Activated CD8-positive, alpha-beta memory T cell treated with anti-CD3 and anti-CD28 coated beads for 1 hour (primary cell): ENCODE data around the gene BCAR3.

Experiments
- DNase-seq, 2 donors: peaks; one replicate each; pipeline ENCODE4 v3.0.0-alpha.2; 2020; ENCODE audit warnings: low read depth in 1 of 2; ENCODE audit errors: extremely low read depth in 1 of 2

Gene BCAR3

GRCh38 chr1:93640656-93641440 is 40.8 kb downstream of the BCAR3 start:
- DNase-seq = no peak

- DNase-seq = no peak
Observed at GRCh38 chr1:93638981-93639380, 42.7 kb downstream of the BCAR3 start.

GRCh38 chr1:93638307-93638847 is 43.3 kb downstream of the BCAR3 start:
- DNase-seq = no peak

GRCh38 chr1:93636712-93637111 is 44.9 kb downstream of the BCAR3 start:
- DNase-seq = no peak

DNA sequence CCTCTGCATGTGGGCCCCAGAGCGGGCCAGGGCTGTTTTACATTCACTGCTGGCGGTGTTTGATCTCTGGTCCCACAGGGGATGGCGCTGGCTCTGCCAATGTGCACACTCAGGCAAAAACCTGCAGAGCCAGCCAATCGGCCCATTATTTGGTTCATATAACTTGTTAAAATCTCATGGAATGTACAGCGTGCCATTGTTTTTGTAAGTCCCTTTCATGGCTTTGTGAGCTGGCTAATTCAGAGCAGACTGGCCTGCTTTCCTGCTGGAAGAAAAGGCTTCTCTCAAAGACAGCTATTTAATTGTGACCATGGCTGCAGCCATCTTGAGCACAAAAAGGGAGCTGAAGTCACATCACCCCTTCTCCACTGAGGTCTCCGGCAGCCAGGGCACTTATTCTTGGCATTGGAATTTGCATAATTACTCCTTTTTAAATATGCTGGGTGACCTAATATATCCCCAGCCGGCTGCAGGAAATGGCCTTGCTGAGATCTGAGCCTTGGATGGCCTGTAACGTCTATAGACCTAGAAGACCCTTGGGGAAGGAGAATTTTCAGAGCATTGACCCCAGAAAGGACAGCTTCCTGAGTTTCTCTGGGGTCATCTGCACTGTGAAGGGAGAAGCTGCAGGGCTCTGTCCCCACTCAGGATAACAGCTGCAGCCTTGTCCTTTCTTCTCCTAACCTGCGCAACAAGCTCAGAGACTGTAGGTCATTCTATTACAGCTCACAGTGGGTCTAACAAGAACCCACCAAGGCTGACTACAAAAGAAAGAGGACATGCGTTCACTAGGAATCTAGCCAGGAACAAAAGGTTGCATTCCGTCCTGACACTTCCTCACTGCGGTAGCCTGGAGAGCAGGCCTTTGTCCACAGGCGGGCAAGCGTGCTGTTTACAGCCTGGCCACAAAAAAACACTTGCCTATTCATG is 45.8 kb downstream of the BCAR3 start:
- no peak for DNase-seq

GRCh38 chr1:93633313-93633712 is 48.3 kb downstream of the BCAR3 start:
- DNase-seq = no peak

DNA sequence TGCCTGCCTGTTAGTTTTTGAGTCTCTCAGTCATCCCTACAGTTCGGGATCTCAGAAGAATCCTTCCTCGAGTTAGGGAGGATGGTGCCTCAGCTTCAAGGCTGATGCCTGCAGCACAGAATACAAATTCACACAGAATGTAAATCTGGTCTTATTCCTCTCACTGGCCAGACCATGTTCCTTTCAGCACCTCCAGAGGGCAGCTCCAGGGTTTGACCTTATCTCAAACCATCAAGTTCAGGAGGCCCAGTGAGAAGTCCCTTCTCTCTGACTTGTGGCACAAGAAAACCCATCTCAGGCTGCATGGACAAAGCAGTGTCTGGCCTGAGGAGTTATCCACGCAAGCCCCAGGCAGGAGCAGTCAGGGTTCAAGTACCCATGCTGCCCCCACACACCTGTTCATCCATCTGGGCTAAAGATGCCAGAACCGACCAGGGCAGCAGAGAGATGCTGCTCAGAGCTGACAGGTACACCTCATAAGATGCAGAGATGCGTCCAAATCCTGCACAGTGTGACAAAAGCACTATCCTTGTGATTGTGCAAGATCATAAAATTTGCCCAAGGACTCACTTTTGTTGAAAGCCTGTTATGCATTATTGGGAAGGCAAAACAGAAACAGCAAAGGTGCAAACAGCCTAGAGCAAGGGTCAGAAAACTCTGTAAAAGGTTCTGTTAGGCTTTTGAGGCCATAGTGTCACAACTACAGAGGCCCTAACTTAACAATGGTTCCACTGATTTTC is 49.8 kb downstream of the BCAR3 start:
- no peak for DNase-seq

DNA sequence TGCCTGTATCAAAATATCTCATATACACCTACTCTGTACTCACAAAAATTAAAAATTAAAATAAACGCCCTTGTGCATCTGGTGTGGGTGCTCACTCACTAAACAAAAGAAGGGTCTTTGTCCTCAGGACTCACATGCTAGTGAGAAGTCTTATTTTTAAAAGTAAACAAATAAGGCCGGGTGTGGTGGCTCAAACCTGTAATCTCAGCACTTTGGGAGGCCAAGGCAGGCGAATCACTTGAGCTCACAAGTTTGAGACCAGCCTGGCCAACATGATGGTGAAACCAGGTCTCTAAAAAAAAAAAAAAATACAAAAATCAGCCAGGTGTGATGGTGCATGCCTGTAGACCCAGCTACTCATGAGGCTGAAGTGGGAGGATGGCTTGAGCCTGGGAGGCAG is 51.5 kb downstream of the BCAR3 start:
- DNase-seq = no peak

DNA sequence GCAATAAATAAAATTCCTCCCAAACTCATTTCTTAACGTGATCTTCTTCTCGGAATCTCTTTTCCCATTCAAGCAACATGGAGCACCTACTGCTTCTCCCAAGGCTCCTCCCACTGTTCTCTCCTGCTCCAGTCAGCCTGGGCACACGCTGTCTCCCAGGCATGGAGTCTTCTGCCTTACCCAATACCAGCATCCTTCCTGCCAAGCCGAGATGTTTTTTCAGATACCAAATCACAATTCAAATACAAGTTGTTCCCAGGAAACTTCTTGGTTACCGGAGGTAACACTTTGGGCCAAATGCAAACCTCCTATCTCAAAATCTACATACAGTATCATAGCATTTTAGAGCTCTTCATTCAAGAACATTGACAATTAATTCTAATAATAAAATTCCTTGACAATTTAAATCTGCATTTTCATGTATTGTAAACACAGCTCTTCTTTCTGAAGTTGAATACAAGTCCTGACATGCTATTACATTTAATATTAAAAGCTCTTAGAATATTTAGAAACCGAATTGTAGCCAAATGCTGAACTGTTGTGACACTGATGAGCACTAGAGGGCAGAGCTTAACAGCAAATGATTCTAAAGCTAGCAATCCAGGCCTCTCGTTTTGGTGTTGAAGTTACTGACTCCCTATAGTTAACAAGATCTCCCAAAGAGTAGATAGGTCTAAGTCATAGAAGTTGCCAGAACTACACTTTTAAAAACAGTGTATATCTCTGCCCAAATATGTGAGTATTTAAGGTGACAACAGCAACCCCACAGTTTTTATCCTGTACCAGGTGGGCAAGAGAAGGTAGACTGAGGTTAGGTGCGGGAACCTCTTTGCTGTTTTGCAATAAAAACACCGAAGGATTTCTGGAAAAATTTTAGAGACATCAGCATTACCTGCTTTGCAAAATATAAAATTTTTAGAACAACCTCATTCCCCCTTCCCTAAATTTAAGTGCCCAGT is 52.3 kb downstream of the BCAR3 start:
- DNase-seq = peak in 1 of 2 donors; percentile 5

- DNase-seq = no peak
Observed at GRCh38 chr1:93628681-93629080, 53.0 kb downstream of the BCAR3 start.

DNA sequence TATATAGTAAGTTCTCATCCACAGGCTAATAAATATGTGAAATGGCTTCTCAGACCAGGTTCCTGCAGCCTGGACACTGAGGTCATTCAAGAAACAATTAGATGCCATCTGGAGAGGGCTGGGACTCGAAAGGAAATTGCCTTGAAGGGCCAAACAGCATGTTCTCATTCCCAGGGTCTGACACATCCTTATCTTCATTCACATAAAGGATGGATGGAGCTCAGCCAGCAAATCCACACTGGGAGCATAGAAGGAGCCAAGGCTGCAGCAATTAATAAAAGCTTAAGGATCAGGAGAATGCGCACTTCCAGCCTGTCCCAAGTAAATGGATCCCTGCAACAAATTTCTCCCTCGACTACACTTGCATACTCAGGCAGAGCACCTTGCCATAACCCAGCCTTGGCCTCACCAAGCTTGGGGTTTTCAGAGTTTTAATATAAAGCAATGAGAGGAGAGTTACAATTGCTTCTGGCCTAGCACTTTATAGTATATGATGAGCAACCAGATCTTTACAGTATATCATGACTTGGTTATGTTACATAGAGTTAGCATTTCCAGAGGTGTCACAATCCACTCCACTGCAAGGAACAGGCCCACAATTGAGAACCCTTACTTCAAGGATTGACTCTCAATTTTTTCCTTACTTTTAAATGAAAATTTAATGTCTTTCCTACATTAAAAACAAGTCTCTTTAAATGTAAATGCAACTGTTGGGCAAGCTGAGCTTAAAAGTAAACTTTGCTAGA is 55.9 kb downstream of the BCAR3 start:
- DNase-seq = no peak

DNA sequence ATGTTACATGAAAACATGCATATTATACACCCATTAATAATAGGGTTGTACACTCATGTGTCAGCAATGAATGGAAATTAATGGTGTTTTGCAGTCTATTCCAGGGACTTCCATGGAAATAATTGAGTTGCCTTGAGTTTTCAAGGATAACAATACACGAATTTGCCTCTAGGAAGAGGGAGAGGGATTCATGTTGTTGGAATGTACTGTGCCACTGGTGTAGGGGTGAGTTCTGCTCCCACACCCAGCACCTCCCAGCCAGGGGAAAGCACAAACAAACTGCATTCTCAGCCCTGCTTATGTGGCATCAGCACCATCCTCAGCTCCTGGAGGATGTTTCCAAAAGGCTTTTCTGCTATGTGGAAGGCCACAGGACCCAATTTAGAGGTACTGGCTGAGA is 57.8 kb downstream of the BCAR3 start:
- DNase-seq = no peak

- DNase-seq = no peak
Observed at GRCh38 chr1:93623436-93623835, 58.2 kb downstream of the BCAR3 start.

DNA sequence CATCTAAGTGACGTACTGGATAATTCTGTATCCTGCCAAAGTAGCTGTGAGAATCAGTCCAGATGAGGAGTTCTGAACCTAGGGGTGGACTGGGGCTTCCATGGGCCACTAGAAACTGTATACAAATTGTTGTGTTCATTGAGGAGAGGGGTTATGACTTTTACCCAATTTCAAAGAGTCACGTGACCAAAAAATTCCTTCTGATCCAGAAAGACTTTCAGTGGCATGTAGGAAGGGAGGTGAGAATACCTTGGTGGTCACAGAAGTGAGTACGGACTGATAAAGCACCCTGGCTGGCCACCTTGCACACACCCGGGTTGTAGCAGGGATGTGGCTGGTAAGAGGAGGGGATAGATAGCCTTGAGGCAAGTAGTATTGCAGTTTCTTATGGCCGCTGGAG is 60.4 kb downstream of the BCAR3 start:
- DNase-seq = no peak

DNA sequence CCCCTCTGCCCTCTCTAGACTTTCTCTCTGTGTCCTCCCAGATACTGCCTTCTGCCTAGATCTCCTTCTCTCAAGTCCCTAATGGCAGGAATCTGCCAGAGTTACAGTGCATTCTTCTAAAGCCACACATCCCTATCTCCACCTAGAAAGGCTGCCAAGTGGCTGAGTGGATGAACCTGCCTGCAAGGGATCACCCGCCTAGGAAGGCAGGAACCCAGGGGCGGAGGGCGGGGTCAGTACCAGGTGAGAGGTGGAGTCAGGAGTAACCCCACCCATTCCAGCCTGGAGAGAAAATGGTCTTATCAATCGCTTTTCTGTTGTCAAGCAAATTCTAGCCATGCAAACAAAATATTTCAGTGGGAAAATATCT is 60.8 kb downstream of the BCAR3 start:
- no peak for DNase-seq

DNA sequence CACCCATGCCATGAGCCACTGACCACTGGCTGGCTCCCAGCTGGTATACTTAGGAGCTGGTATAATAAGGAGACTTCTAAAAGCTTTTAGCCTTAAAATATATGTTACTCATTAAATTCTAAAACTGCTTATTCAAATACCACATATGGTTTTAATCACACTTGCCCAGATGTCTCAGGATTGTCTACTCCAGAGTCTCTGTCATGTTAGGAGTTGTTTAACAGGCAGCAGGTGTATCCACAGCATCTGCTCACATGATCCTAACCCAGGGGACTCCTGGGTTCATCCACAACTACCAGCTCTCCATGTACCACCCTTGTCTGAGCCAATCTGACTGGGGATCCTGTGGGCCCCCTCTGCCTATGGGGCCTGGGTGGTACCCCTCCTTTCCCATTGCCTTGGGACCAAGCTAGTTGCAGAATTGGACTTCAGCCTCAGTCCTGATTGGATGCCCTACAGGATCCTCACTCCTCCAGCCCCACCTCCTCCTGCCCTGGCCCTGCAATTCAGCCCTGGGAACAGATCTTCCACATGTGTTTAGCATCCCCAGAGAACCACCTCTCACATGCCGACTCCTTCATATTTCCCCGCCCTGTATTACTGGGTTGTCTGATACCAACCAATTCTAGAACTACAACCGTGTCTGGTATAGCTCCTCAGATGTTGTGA is 61.3 kb downstream of the BCAR3 start:
- DNase-seq = no peak

DNA sequence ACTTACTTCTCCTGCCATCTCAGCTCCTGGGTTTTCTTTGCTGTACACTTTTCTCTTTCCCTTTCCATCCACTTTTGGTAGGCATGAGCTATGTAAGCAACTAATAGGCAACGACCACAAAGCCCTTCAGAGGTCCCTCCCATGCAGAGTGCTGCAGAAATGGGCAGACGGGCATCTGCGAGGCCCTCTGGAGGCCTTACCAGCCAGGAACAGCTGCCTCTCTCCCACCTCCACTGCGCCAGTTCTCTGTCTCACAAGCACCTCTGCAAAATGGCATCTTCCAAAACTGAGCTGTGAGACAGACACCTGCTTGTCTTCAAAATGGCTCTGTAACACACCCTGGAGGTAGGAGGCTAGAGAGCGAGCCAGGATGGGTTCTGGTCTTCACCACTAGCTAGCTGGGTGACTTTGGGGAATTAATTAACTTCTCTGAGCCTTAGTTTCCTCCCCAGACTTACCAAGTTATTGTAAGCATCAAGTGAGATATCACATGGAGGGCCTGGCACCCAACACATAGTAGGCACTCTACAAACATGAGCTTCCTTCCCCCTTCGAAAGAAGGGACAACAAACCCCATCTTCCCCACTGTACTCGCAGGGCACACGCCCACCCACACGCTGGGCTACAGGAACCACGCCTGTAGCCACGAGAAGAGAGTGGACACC is 62.0 kb downstream of the BCAR3 start:
- DNase-seq = no peak
